C4-2B (cell line): ENCODE results near the gene UQCR10.

Source experiments
- H3K27ac ChIP-seq: fragments of 450-650 bp; 2 replicates; pipeline ENCODE4 v1.5.1; 2017
- CTCF ChIP-seq: fragments of 450-650 bp; conservative IDR thresholded peaks from 2 replicates; pipeline ENCODE4 v1.5.1; 2017; ENCODE audit warnings: mild to moderate bottlenecking
- ZFX ChIP-seq: fragments of 450-650 bp; IDR thresholded peaks from 2 replicates; pipeline ENCODE4 v1.6.1; 2017

Gene UQCR10

GRCh38 chr22:29722587-29722986 is 44.6 kb upstream of the UQCR10 start:
- H3K27ac ChIP-seq: no peak overlapping the region
- TF ChIP-seq ZFX (no peak), CTCF (no peak)

GRCh38 chr22:29723766-29724165 is 43.4 kb upstream of the UQCR10 start:
- TF ChIP-seq ZFX: no peak
- TF ChIP-seq CTCF: no peak

GRCh38 chr22:29724843-29725242 is 42.3 kb upstream of the UQCR10 start:
- no peak overlapping the region for H3K27ac ChIP-seq
- TF ChIP-seq CTCF: no peak
- no peak for TF ChIP-seq ZFX

More at GRCh38 chr22:29723766-29724165, 43.4 kb upstream of the UQCR10 start:
- no peak overlapping the region for H3K27ac ChIP-seq

- H3K27ac ChIP-seq: no peak overlapping the region
- TF ChIP-seq ZFX (no peak), CTCF (no peak)
These were observed 41.1 kb upstream of the UQCR10 start for GRCh38 chr22:29726106-29726505.

- H3K27ac ChIP-seq: no peak overlapping the region
- TF ChIP-seq CTCF (no peak), ZFX (no peak)
These were observed 40.5 kb upstream of the UQCR10 start for GRCh38 chr22:29726512-29727130.

- TF ChIP-seq CTCF: no peak
- no peak for TF ChIP-seq ZFX
- no peak overlapping the region for H3K27ac ChIP-seq
These were observed 40.0 kb upstream of the UQCR10 start for GRCh38 chr22:29727131-29727523.

- TF ChIP-seq ZFX (no peak), CTCF (no peak)
- no peak overlapping the region for H3K27ac ChIP-seq
These were observed 38.0 kb upstream of the UQCR10 start for GRCh38 chr22:29729161-29729560.
